NOMO-1 (cell line): ENCODE measurements around the gene OR4Q2.
"Not testable (repeated sequence)": the region's sequence is repeated elsewhere in the genome, so short reads cannot be mapped to it uniquely, and the experiment has no call there.

Source experiments
- DNase-seq, 2 experiments: peaks; one replicate each; lab custom pipeline; 2025; ENCODE audit not compliant: unreplicated experiment in 2 of 2; lab: John Stamatoyannopoulos, UW

The OR4Q2 gene

DNA sequence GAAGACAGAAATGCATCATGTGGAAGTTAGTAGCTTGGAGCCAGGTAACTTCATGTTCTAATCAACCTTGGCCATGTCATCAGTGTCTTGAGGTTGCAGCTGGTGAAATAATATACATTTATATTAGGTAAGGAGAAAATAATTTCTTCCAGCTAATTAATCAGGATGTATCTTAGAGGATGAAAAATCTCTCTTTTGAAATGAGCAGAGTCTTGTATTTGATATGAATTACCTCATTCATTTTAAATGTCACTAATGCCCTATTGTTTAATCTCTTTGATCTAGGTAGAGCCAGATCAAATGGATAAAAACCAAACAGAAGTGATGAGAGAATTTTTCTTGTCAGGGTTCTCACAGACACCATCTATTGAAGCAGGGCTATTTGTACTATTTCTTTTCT, at the start of gene OR4Q2:
OR4Q2 (plus strand) TSS at position 301 of the 400 bp plus-strand sequence.
- DNase-seq, result no peak

DNA sequence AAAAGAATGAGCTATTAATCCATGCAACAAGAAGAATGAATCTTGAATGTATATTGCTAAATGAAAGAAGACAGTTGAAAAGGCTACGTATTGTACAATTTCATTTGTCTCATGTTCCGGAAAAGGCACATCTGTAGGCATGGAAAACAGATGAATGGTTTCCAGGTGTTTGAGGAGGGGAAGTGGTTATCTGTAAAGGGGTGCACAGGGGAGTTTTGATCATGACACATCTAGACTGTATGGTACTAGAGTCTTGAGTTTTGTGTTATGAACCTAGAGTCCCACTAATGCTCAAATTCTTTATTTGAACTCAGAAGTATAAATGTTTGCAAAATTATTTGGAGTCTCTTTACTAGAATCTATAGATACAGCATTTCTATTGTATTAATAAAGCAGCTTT, 32.2 kb upstream of the OR4Q2 start:
- DNase-seq, result not testable (repeated sequence)

DNA sequence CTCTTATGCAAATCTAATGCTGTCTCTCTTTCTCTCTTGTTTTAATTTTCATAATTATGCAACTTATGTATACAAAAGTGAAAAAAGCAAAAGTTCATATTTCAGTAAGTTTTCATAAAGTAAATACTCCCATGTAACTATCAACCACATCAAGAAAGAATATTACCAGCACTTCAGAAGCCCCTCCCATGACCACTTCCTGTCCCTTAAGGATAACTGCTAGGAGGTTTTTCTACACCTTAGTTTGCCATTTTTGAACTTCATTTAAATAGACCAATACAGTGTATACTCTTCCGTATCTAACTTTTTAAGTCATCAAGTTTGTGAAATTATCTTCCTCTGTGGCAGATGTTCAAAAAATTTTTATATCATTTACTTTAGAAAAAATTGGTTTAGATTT, 27.1 kb upstream of the OR4Q2 start:
- DNase-seq, result no peak

DNA sequence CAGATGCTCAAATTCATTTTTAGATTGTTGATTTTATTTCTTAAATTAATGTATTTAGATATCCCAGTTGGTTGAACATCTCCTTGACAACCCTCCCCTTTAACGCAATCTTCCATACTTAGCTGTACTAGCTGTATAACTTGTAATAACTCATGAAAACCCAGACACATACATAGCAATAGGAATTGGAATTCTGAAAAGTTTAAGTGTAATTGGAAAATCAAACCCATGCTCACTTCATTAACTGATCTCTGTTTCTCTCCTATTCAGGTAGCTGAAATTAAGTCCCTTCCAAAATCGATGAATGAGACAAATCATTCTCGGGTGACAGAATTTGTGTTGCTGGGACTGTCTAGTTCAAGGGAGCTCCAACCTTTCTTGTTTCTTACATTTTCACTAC, 26.7 kb upstream of the OR4Q2 start, which contains the start of gene OR4K15:
OR4K15 (plus strand) TSS at position 301 of the 400 bp plus-strand sequence; CDS start at position 301, 0 bp downstream.
- DNase-seq, result no peak

DNA sequence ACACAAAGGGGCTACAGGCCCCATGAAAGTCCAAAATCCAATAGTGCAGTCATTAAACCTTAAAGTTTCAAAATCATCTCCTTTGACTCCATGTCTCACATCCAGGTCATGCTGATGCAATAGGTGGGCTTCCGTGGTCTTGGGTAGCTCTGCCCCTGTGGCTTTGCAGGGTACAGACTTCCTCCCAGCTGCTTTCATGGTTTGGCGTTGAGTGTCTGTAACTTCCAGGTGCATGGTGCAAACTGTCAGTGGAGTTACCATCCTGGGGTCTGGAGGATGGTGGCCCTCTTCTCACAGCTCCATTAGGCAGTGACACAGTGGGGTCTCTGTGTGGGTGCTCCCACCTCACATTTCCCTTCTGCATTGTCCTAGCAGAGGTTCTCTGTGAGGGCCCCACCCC, 8.5 kb upstream of the OR4Q2 start:
- no peak for DNase-seq

DNA sequence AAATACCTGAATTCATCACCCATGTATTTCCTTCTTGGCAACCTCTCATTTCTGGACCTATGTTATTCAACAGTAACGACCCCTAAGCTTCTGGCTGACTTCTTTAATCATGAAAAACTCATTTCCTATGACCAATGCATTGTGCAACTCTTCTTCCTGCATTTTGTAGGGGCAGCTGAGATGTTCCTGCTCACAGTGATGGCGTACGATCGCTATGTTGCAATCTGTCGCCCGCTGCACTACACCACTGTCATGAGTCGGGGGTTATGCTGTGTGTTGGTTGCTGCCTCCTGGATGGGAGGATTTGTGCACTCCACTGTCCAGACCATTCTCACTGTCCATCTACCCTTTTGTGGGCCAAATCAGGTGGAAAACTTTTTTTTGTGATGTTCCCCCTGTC, 356 bp downstream of the OR4Q2 start:
- DNase-seq, result peak; percentile 71 to 85

DNA sequence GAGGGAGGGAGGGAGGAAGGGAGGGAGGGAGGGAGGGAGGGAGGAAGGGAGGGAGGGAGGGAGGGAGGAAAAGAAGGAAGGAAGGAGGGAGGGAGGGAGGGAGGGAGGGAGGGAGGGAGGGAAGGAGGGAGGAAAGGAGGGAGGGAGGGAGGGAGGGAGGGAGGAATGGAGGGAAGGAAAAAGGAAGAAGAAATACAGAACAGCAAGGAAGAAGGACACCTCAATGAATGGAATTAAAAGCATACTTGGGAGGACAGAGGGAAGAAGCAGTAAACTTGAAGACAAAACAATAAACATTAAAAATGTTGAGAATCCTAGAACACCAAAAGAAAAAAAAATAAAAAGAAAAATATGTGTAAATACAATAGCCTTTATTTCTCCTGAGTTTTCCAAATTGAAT, 6.2 kb downstream of the OR4Q2 start:
- DNase-seq, result no peak

DNA sequence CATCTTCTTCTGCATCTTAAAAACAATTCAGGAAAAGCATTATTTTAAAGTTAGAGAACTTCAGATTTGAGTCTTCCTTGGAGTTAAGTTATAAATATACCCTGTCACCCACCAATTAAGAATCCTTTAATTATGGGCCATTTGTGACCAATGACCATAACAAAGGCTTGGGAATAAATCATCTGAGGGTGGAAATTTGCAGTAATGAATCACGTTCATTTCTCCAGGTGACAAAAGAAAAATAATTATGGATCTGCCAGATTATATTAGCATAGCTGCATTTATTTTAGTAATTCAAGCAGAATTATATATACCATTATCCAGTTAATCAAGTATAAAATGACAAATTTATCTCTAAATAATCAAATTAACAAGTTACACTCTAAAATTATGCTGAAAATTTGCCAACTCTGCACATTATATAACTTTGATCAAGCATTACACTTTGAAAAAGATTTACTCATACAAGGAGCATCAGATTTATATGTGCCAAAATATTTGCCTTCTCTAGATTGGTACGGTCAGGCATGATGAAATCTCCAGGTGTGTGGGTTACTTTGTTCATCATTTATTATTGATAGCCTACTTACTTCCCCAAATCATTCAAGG, 17.4 kb downstream of the OR4Q2 start, which contains the start of gene OR4K14:
OR4K14 (minus strand) TSS at position 51 of the 609 bp plus-strand sequence. CDS start 4,114 bp downstream, outside the sequence.
- DNase-seq, result no peak

DNA sequence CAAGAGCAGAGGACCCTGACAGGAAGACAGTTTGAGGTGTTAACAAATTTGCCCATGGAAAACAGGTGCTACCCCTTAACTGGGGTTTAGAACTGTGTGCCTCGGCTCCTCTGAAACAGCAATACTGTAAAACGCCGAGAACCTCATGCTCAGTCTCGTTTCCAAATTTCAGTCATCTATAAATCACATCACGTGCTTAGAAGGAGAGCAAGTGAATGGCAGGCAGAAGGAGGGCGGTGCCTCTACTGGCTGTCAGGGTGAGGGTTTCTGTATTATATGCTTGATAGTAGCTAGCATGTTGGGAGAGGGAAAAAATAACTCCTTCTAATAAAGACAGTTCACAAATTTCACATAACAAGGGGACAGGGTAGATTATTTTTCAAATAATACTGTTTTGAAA, 29.1 kb downstream of the OR4Q2 start:
- no peak for DNase-seq

DNA sequence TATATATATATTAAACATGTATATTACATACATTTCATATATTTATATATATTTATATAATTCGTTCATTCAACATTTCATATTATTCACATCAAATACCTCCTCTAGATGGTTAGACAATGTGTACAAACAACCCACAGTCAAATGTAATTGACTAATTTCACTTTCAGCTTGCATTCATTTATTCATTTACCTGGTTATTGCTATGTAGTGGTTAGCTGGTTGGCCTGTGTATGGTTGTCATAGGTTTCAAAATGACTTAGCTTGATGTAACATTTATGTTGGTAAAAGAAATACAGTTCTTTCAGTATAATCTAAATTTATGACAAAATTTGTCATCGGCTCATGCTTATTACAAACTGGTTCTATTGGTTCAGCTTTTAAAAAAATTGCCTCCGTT, 33.5 kb downstream of the OR4Q2 start:
- no peak for DNase-seq

DNA sequence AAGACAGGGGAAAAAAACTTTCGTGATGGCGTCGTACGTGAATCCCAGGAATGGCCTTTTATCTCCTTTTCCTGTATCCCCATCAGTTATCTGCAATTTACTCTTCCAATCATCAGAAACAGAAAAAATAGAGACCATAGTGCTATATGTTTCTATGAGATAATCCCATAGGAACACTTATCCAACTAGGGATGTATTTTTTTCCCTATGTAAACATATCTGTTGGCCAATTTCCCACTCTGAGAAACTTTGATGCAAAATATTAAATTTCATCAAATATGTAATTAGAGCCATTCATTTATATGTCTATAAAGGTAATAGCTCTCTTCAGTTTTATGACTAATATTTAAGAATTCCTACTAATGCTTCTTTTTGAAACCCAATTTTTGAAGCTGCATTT, 34.0 kb downstream of the OR4Q2 start, which contains the start of gene OR4K13:
OR4K13 (minus strand) TSS at position 101 of the 400 bp plus-strand sequence. CDS start 1,280 bp downstream, outside the sequence.
- no peak for DNase-seq

DNA sequence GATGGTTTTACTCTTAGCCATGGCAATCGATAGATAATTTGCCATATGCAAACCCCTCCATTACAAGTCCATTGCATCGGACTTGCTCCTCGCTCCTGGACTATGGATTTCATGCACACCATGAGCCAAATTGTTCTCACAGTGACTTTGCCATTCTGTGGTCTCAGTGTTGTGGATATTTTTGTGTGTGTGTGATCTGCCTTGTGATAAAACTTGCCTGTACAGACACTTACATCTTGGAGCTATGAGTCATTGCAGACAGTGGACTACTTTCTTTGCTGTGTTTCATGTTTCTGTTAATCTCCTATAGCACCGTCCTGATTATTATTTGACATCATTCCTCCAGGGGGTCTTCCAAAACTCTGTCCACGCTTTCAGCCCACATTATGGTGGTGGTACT, 42.3 kb downstream of the OR4Q2 start:
- no peak for DNase-seq

DNA sequence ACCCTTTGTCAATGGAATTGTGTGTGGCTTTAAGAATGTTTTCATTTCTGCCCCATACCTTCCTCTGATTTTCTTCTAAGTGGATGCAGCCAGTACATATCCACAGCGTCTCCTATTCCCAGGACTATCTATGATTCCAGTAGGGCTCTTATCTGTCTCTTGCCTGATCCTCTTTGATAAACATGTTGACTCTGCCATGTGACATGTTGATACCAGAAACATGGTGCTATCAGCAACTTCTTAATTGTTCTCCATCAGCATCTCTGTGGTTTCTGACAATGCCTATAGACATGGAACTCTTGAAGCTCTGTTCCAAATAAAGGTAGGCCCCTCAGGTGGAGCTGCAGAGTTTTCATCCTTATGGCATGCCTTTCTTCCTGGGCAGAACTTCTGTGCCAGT, 46.2 kb downstream of the OR4Q2 start:
- DNase-seq, result no peak
